Stimulated activated CD8-positive, alpha-beta memory T cell treated with anti-CD3 and anti-CD28 coated beads, Interleukin-12 subunit alpha, Interleukin-12 subunit beta, amount 100 ng/mL, for 4 hours (primary cell): Measurements from ENCODE around the gene GRIK2.
"Not testable (repeated sequence)": the region's sequence is repeated elsewhere in the genome, so short reads cannot be mapped to it uniquely, and the experiment has no call there.

Experiments used
- DNase-seq: peaks from one replicate; pipeline ENCODE4 v3.0.0-alpha.2; 2020; ENCODE audit warnings: low read depth

The GRIK2 gene

DNA sequence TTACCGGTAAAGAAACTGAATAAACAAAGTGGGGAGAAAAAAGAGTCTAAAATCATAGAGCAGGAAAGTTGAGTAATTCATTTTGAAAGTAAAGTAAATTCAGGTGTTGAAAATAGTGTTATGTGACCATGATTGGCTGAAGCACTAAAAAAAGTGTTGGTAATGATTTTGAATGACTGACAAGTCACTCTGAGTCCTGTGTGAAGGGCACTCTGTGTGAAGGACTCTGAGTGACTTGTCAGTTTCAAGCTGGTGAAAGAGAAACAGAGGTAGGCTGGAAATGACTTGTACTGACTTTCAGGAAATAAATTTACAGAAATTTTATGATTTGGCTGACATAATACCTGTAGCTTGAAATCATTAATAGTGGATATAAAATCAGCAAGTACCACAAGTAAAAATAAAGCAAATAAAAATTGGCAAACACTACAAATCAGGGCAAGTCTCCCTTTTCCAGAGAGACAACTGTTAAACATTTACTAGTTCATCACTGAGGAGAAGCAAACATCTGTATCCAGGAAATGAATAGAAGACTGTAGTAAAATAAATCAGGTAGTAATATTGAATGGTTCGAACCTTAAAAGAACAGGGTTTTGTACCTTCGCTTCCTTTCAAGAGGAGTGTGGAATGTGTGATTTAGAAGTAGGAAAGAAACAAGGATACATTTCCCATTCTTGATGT is 630.6 kb downstream of the GRIK2 start:
- no peak for DNase-seq

DNA sequence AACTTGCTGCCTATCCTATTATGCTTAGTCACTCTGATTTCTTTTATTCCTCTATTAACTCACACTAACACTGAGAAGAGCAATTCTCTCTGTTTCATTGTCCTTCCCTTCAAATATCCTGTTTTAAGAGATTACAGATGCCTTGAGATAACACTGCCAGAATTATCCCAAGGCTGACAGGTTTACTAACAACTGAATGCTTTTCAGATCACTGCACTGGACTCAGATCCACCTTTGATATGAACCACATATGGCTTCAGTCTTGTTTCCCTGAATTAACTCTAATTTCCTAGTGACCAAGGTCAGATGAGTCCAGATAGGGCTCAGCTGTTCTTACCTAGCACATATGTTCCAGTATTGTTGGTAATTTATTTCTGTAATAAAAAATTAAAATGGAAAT is 633.1 kb downstream of the GRIK2 start:
- no peak for DNase-seq

DNA sequence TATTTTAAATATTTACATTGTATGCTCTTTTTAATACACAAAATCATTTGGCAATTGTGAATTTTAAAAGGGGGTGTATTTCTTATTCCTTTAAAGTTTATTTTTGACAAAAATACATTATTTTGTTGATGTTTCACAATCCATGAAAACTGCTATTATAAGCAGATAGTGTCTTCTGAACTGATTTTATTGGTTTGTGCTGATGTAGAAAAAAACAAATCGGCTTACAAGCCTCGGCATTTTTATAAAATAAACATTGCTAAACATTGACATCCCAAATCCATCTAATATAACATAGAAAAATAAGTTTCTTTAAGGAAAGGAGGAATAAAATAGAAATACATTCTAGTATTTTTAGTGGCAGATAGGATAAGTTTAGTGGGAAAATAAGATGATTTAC is 634.7 kb downstream of the GRIK2 start:
- no peak for DNase-seq

DNA sequence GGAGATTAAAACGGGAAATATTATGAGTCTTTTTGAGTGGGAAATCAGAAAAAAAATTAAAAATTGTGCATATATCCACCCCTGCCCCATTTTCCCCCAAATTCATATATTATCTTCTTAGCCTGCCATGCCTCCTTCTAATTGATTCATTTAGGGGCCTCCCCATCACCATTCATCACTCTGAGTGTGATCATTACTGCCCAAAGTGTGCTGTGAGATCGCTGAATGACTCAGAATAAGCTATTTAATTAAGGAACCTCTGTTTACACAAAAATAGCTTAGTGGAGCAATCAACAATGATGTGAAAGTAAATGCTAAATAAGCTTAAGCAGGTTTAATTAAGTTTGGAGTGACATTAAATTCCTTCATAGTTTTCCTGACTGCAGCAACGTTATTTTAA is 645.5 kb downstream of the GRIK2 start:
- no peak for DNase-seq

DNA sequence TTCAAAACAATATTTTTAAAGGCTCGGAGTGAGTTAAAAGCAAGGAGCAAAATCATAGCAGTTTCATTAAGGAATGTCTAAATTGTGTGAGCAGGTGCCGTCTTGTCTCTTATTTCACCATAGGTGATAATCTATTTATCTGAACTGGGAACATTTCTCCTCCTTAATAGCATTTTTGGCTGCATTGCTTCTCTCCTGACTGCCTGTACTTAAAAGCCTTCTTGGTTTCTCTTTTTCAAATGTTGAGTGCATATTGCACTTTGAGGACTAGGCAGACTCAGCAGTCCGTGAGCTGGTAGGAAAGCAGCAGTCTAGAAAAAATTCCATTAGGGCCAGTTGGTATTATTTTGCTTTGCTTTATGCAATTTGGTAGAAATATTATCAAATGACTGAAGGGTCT is 645.9 kb downstream of the GRIK2 start:
- DNase-seq, result no peak

DNA sequence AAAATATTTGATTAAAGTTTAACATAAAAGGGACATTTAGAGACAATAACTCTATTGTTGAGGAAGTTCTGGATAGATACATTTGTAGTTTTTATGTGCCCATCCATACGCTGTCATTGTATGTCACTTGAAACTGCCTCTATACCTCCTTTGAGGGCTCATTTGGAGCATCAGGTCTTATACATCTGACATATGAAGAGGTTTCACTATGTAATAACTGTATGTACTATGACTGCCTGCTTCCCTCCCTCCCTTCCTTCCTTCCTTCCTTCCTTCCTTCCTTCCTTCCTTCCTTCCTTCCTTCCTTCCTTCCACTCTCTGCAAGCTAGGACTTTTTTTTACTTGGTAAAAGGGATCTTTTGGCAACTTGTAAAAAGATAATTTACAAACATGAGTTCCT is 657.5 kb downstream of the GRIK2 start:
- no peak for DNase-seq

DNA sequence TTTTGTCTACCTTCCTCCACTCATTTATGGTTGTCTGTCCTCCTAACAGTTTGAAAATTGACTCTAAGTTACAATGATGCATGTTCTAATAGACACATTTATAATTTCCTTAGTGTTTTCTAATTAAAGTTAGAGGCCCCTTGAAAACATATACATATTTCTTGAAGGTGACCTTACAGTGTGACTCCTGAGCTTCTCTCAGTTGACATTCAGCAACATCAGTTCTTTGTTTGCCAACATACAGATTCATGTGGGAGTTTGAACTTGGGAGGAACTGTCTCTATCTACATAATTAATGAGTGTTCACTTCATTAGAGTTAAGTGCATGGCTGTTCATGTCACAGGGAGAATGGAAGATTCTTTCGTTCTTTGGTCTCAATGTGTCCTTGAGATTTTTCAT is 658.2 kb downstream of the GRIK2 start:
- no peak for DNase-seq

DNA sequence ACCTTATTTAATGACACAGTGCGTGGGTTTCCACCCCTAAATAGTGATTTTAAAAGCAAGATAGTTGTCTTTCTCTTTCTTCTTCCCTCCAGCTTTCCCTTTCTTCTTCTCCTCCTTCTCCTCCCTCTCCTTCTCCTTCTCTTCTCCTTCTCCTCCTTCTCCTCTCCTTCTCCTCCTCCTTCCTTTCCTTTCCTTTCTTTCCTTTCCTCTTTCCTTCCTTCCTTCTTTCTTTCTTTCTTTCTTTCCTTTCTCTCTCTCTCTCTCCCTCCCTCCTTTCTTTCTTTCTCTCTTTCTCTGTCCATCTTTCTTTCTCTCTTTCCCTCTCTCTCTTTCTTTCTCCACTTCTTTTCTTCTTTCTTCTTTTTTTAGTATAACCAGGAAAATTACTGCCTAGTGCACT is 670.6 kb downstream of the GRIK2 start:
- DNase-seq, result no peak

DNA sequence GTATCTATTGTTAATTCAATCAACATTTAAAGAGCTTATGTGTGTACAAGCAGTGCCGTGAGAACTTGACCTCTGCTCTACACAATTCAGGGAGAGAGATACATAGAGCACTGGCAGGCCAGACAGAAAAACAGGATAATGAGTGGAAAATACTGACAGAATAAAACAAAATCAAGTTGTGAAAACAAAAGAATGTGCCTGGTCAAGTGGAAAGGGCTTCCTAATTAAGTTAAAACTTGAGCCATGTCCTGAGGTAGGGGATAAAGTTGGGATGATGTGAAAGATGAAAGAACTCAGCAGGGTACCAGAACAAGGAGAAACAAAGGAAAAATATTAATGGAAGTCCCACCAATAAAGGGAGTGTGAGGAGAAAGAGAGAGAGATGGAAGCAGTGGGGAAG is 672.8 kb downstream of the GRIK2 start:
- DNase-seq, result no peak

DNA sequence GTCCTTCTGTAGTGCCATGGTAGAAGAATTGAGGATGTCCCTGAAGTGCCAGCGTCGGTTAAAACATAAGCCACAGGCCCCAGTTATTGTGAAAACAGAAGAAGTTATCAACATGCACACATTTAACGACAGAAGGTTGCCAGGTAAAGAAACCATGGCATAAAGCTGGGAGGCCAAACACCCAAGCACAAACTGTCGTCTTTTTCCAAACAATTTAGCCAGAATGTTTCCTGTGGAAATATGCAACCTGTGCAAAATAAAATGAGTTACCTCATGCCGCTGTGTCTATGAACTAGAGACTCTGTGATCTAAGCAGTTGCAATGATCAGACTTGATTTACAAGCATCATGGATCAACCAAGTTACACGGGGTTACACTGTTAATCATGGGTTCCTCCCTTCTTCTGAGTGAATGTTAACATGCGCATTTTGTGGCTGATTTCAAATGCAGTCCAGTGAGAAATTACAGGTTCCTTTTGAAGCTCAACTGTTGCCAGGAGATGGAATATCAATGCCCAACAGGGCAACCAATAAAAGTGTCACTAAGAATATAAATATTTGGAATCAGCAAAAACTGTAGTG is 674.9 kb downstream of the GRIK2 start:
- no peak for DNase-seq

DNA sequence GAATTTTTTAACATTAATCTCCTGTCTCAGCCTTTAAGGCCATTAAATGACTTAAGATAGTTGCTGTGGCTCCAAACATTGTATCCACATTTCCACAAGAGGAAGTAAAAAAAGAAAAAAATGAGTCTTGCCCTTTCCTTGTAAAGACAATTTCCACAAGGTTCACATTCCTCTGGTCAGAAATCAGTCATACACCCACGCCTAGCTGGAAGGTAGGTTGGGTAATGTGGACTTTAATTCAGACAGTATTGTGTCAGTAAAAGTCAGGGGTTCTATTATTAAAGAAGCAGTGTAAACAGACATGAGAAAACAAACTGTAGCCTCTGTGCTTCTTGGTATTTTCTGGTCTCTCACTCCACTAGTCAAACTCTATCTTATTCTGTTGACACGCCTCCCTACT is 682.0 kb downstream of the GRIK2 start:
- no peak for DNase-seq

DNA sequence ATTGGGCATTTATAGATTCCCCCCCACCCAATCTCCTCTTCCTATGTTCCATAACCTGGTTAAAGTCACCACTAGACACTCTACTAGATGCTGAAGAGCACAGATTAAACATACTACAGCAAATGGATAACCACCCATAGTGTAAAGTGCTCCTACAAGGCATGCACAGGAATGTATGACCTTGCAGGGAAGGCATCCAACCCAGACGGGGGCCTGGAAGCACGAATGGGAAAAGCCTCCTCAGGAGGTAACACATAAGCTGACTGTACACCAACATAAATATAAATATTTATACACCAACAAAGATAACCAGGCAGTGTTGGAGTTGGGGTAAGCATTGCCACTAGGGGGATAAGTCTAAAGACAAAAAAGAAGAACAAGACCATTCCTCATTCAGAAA is 691.7 kb downstream of the GRIK2 start:
- no peak for DNase-seq

DNA sequence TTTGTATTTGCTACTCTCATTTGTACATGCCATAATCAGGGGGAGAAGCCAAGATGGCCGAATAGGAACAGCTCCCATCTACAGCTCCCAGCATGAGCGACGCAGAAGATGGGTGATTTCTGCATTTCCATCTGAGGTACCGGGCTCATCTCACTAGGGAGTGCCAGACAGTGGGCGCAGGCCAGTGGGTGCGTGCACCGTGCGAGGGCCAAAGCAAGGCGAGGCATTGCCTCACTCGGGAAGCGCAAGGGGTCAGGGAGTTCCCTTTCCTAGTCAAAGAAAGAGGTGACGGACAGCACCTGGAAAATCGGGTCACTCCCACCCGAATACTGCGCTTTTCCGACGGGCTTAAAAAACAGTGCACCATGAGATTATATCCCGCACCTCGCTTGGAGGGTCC is 694.7 kb downstream of the GRIK2 start:
- not testable (repeated sequence) for DNase-seq

DNA sequence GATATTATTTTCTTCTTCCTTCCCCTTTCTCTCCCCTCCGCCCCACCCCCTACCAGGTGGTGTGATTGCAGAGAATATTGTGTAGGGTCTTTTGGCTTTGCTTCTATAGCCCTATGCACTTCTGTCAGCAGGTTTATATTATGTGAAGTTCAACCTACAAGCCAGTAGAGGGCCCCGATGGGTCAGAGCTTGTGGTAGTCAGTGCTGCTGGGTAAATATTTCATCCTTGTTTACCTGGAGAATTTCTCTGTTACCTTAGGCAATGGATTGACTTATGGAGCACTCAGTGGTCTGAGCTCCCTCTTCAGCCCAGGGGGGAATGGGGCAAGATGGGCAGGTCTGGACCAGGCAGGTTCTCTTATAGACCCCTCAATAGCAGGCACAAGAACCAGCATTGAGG is 720.9 kb downstream of the GRIK2 start:
- no peak for DNase-seq

DNA sequence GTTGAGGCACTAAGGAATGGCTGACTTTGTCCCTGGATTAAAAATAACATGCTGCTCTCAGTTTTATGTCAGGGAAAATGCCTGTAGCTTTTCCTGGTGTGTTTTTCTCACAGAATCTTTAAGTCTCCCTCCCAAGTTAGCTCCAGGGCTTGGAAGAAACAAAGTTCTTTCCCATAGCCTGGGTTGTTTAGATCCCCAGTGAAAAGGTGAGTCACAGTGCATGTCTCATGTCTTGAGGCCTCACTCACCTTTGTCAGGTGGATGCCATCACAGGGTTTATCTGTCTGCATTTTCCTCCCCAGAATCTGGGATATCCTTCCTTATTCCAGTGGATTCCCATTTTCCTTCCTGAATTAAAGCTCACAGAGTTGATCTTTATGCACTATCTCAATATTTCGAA is 722.4 kb downstream of the GRIK2 start:
- no peak for DNase-seq

DNA sequence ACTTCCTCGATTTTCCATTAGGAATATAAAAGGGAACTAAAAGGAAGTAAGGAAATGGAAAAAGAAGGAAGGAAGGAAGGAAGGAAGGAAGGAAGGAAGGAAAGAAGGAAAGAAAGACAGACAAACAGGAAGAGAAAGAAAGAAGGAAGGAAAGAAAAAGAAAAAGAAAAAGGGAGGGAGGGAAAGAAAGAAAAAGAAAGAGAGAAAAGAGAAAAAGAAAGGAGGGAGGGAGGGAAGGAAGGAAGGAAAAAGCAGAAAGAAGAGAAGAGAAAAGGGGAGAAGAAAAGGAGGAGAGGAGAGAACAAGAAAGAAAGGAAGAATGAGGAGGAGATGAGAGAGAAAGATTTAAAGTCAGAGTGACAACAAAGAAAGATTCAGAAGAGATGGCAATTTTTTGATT is 724.5 kb downstream of the GRIK2 start:
- DNase-seq, result no peak
